ENCODE results near the gene KLF2. TPM values are rescaled to one million over a fixed set of nuclear protein-coding genes. Genes with fewer than 3 reads are reported as not detected.

The KLF2 gene
- total and polyA plus RNA-seq, 2 of the 13 experiments (the other 11 are each of a cell fraction or from before 2014, with no cell fraction given): not detected

DNA sequence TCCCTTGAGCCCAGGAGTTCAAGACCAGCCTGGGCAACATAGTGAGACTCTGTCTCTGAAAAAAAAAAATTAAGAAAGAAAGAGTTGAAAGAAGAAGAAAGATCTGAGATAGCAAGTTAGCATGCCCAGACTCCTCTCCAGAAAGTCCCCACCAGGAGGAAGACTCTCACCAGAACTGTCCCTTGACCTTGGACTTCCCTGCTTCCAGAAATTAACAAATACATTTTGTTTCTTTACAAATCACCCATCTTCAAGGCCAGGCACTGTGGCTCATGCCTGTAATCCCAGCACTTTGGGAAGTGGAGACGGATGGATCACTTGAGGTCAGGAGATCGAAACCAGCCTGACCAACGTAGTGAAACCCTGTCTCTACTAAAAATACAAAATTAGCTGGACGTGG is 44.3 kb upstream of the KLF2 start (continued):
- TF ChIP-seq HOXD1 (CRISPR knock-in tag; IDR thresholded peaks at IDR 0.05): no peak

- Histone ChIP-seq H3K9ac (ENCODE audit: insufficient read depth, low read depth, low read length) (no peak overlapping the region), H4K20me1 (ENCODE audit: insufficient read depth, low read length) (no peaks in the 10 kb centered on the region), H3K4me1 (ENCODE audit: insufficient read depth, low read length) (no peaks in the 10 kb centered on the region; the same call in 1 of the 2 replicates), H3K27me3 (ENCODE audit: control insufficient read depth in 1 of 2, insufficient read depth in 2 of 2, low read length in 2 of 2) (peaks cover 1 to 29% of the 10 kb centered on the region in 2 experiments; a peak in 2 of 5 replicates), H3K4me2 (ENCODE audit: low read depth, low read length) (no peak overlapping the region), H3K27ac (ENCODE audit: extremely low read length, insufficient read depth, low read length) (no peak overlapping the region), H2AFZ (ENCODE audit: low read length) (no peak overlapping the region), H3K79me2 (ENCODE audit: insufficient read depth, low read length) (no peaks in the 10 kb centered on the region), H3K4me3 (replicated peaks in 1 of 3; ENCODE audit: insufficient read depth in 1 of 3, low read depth in 2 of 3, low read length in 3 of 3) (no peak overlapping the region), H3K9me3 (ENCODE audit: low read length) (no peaks in the 10 kb centered on the region), H3K36me3 (replicated peaks in 1 of 2; ENCODE audit: control insufficient read depth in 1 of 2, insufficient read depth in 2 of 2, low read length in 2 of 2) (no peaks in the 10 kb centered on the region)
- BruUV-seq (replicated peaks): no TSS peak
- FAIRE-seq (no peak), ATAC-seq (no peak), DNase-seq (ENCODE audit: low spot score) (no peak)
- ChIA-PET POLR2A (no interaction called here), CTCF (ENCODE audit: low intra/inter-chr PET ratio, low total read pairs) (no interaction called here)
- intact Hi-C loops (cut with micrococcal nuclease; ENCODE audit: unreplicated experiment): no loop called here
- in situ Hi-C loops (cut with HindIII; ENCODE audit: extremely low pct_ligation_motif_present, low pct_unique_long_range_greater_than_20kb): no loop called here
- WGBS (ENCODE audit: low lambda C conversion rate): 35% methylated on average over 5 of the region's 5 CpGs
- TF ChIP-seq ZNF460 (CRISPR knock-in tag; IDR thresholded peaks at IDR 0.05; ENCODE audit: borderline replicate concordance): no peak
- no peak for TF ChIP-seq MAFK (conservative IDR thresholded peaks at IDR 0.05 in 1 of 2, IDR thresholded peaks at IDR 0.05 in 1 of 2; ENCODE audit: low read length in 2 of 2)
- no peak for TF ChIP-seq ZBTB46 (CRISPR knock-in tag; IDR thresholded peaks at IDR 0.05; ENCODE audit: borderline replicate concordance)
- TF ChIP-seq SNRNP70 (IDR thresholded peaks at IDR 0.05; ENCODE audit: low read depth, low read length): no peak
- TF ChIP-seq, protein P1, sequence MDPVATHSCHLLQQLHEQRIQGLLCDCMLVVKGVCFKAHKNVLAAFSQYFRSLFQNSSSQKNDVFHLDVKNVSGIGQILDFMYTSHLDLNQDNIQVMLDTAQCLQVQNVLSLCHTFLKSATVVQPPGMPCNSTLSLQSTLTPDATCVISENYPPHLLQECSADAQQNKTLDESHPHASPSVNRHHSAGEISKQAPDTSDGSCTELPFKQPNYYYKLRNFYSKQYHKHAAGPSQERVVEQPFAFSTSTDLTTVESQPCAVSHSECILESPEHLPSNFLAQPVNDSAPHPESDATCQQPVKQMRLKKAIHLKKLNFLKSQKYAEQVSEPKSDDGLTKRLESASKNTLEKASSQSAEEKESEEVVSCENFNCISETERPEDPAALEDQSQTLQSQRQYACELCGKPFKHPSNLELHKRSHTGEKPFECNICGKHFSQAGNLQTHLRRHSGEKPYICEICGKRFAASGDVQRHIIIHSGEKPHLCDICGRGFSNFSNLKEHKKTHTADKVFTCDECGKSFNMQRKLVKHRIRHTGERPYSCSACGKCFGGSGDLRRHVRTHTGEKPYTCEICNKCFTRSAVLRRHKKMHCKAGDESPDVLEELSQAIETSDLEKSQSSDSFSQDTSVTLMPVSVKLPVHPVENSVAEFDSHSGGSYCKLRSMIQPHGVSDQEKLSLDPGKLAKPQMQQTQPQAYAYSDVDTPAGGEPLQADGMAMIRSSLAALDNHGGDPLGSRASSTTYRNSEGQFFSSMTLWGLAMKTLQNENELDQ (CRISPR knock-in tag; IDR thresholded peaks at IDR 0.05; ENCODE audit: borderline replicate concordance): no peak
- TF ChIP-seq ZNF572 (CRISPR knock-in tag; IDR thresholded peaks at IDR 0.05): no peak
- TF ChIP-seq, protein P2, sequence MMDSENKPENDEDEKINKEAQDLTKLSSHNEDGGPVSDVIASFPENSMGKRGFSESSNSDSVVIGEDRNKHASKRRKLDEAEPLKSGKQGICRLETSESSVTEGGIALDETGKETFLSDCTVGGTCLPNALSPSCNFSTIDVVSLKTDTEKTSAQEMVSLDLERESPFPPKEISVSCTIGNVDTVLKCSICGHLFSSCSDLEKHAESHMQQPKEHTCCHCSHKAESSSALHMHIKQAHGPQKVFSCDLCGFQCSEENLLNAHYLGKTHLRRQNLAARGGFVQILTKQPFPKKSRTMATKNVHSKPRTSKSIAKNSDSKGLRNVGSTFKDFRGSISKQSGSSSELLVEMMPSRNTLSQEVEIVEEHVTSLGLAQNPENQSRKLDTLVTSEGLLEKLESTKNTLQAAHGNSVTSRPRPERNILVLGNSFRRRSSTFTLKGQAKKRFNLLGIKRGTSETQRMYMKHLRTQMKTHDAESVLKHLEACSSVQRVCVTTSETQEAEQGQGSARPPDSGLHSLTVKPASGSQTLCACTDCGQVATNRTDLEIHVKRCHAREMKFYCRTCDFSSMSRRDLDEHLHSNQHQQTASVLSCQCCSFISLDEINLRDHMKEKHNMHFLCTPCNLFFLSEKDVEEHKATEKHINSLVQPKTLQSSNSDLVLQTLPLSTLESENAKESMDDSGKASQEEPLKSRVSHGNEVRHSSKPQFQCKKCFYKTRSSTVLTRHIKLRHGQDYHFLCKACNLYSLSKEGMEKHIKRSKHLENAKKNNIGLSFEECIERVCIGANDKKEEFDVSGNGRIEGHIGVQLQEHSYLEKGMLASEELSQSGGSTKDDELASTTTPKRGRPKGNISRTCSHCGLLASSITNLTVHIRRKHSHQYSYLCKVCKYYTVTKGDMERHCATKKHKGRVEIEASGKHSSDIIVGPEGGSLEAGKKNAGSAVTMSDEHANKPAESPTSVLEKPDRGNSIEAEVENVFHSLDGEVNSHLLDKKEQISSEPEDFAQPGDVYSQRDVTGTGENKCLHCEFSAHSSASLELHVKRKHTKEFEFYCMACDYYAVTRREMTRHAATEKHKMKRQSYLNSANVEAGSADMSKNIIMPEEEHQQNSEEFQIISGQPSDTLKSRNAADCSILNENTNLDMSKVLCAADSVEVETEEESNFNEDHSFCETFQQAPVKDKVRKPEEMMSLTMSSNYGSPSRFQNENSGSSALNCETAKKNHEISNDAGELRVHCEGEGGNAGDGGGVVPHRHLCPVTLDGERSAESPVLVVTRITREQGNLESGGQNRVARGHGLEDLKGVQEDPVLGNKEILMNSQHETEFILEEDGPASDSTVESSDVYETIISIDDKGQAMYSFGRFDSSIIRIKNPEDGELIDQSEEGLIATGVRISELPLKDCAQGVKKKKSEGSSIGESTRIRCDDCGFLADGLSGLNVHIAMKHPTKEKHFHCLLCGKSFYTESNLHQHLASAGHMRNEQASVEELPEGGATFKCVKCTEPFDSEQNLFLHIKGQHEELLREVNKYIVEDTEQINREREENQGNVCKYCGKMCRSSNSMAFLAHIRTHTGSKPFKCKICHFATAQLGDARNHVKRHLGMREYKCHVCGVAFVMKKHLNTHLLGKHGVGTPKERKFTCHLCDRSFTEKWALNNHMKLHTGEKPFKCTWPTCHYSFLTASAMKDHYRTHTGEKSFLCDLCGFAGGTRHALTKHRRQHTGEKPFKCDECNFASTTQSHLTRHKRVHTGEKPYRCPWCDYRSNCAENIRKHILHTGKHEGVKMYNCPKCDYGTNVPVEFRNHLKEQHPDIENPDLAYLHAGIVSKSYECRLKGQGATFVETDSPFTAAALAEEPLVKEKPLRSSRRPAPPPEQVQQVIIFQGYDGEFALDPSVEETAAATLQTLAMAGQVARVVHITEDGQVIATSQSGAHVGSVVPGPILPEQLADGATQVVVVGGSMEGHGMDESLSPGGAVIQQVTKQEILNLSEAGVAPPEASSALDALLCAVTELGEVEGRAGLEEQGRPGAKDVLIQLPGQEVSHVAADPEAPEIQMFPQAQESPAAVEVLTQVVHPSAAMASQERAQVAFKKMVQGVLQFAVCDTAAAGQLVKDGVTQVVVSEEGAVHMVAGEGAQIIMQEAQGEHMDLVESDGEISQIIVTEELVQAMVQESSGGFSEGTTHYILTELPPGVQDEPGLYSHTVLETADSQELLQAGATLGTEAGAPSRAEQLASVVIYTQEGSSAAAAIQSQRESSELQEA (CRISPR knock-in tag; IDR thresholded peaks at IDR 0.05; ENCODE audit: not compliant biosample characterization): no peak
- TF ChIP-seq YEATS4 (CRISPR knock-in tag; IDR thresholded peaks at IDR 0.05; ENCODE audit: borderline replicate concordance): no peak
- TF ChIP-seq ZNF619 (CRISPR knock-in tag; IDR thresholded peaks at IDR 0.05): no peak
- TF ChIP-seq ZKSCAN5 (CRISPR knock-in tag; IDR thresholded peaks at IDR 0.05): no peak
Observed at GRCh38 chr19:16281743-16282142, 42.9 kb upstream of the KLF2 start.

All from HepG2 (cell line).